Measurements from ENCODE around the gene G3BP1. TPM values are rescaled to one million over a fixed set of nuclear protein-coding genes. Genes with fewer than 3 reads are reported as not detected.

G3BP1 gene
- total and polyA plus RNA-seq, 9 of the 15 experiments (the other 6 are each of a cell fraction or from before 2014, with no cell fraction given) = 54.7 to 264 (median 105) TPM

- TF ChIP-seq MLX (CRISPR knock-in tag; conservative IDR thresholded peaks at IDR 0.05) (0 out of 4 replicates have a peak, but pooled peaks of 1 of the 2 experiments have one; percentile 59), NCOA6 (IDR thresholded peaks at IDR 0.05) (no peak), ZFP30 (CRISPR knock-in tag; IDR thresholded peaks at IDR 0.05; ENCODE audit: borderline replicate concordance) (no peak), CREM (IDR thresholded peaks at IDR 0.05; ENCODE audit: low read depth) (no peak), ZNF551 (CRISPR knock-in tag; IDR thresholded peaks at IDR 0.05) (no peak), RNF2 (IDR thresholded peaks at IDR 0.05) (no peak), ZKSCAN3 (CRISPR knock-in tag; IDR thresholded peaks at IDR 0.05) (no peak), HNRNPL (IDR thresholded peaks at IDR 0.05; ENCODE audit: low read depth, low read length) (no peak), NR3C1 (CRISPR knock-in tag; IDR thresholded peaks at IDR 0.05) (peak; percentile 76; the same call in 1 of the 2 replicates), GTF3C2 (IDR thresholded peaks at IDR 0.05; ENCODE audit: borderline replicate concordance, extremely low read depth, insufficient read length) (no peak), ZBTB40 (IDR thresholded peaks at IDR 0.05) (peak; percentile 86), ZBTB40 (CRISPR knock-in tag; IDR thresholded peaks at IDR 0.05) (peak; percentile 52; the same call in 1 of the 2 replicates), CHD2 (IDR thresholded peaks at IDR 0.05; ENCODE audit: low read depth, low read length) (no peak), TAF9B (IDR thresholded peaks at IDR 0.05; ENCODE audit: partially characterized antibody) (peak; percentile 78)
Observed at GRCh38 chr5:151770383-151771258, 1.1 kb upstream of the G3BP1 start (continued).

Data from K562 (cell line).